ENCODE results near the gene TNXB.

- TF ChIP-seq, protein P1, sequence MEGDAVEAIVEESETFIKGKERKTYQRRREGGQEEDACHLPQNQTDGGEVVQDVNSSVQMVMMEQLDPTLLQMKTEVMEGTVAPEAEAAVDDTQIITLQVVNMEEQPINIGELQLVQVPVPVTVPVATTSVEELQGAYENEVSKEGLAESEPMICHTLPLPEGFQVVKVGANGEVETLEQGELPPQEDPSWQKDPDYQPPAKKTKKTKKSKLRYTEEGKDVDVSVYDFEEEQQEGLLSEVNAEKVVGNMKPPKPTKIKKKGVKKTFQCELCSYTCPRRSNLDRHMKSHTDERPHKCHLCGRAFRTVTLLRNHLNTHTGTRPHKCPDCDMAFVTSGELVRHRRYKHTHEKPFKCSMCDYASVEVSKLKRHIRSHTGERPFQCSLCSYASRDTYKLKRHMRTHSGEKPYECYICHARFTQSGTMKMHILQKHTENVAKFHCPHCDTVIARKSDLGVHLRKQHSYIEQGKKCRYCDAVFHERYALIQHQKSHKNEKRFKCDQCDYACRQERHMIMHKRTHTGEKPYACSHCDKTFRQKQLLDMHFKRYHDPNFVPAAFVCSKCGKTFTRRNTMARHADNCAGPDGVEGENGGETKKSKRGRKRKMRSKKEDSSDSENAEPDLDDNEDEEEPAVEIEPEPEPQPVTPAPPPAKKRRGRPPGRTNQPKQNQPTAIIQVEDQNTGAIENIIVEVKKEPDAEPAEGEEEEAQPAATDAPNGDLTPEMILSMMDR (conservative IDR thresholded peaks at IDR 0.05; ENCODE audit: low read depth, low read length) = no peak
- TF ChIP-seq POLR2A (IDR thresholded peaks at IDR 0.05; ENCODE audit: low read depth, low read length) = no peak
- no peak for TF ChIP-seq RAD21 (IDR thresholded peaks at IDR 0.05; ENCODE audit: low read length)
- TF ChIP-seq, protein P2, sequence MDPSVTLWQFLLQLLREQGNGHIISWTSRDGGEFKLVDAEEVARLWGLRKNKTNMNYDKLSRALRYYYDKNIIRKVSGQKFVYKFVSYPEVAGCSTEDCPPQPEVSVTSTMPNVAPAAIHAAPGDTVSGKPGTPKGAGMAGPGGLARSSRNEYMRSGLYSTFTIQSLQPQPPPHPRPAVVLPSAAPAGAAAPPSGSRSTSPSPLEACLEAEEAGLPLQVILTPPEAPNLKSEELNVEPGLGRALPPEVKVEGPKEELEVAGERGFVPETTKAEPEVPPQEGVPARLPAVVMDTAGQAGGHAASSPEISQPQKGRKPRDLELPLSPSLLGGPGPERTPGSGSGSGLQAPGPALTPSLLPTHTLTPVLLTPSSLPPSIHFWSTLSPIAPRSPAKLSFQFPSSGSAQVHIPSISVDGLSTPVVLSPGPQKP (IDR thresholded peaks at IDR 0.05; ENCODE audit: borderline replicate concordance, low read depth, low read length) = no peak
These were observed 33.4 kb downstream of the TNXB start for GRCh38 chr6:32075781-32076180.
